ENCODE data around the gene MAFB.

GRCh38 chr20:40689100-40689942, at the start of gene MAFB:
- TF ChIP-seq, protein P1, sequence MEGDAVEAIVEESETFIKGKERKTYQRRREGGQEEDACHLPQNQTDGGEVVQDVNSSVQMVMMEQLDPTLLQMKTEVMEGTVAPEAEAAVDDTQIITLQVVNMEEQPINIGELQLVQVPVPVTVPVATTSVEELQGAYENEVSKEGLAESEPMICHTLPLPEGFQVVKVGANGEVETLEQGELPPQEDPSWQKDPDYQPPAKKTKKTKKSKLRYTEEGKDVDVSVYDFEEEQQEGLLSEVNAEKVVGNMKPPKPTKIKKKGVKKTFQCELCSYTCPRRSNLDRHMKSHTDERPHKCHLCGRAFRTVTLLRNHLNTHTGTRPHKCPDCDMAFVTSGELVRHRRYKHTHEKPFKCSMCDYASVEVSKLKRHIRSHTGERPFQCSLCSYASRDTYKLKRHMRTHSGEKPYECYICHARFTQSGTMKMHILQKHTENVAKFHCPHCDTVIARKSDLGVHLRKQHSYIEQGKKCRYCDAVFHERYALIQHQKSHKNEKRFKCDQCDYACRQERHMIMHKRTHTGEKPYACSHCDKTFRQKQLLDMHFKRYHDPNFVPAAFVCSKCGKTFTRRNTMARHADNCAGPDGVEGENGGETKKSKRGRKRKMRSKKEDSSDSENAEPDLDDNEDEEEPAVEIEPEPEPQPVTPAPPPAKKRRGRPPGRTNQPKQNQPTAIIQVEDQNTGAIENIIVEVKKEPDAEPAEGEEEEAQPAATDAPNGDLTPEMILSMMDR (IDR thresholded peaks at IDR 0.05), result peak in 1 of 6 experiments; percentile 6
- peak; percentile 99 for TF ChIP-seq POLR2A (IDR thresholded peaks at IDR 0.05)
